HG02588 (cell line): ENCODE measurements around the gene RAD51B.
"Not testable (repeated sequence)": the region's sequence is repeated elsewhere in the genome, so short reads cannot be mapped to it uniquely, and the experiment has no call there.

Source experiments
- ATAC-seq: cut with Tn5 transposase; IDR thresholded peaks from one replicate; pipeline ENCODE4 v1.9.1; 2021; ENCODE audit warnings: mild to moderate bottlenecking, moderate library complexity; ENCODE audit not compliant: unreplicated experiment

The RAD51B gene

DNA sequence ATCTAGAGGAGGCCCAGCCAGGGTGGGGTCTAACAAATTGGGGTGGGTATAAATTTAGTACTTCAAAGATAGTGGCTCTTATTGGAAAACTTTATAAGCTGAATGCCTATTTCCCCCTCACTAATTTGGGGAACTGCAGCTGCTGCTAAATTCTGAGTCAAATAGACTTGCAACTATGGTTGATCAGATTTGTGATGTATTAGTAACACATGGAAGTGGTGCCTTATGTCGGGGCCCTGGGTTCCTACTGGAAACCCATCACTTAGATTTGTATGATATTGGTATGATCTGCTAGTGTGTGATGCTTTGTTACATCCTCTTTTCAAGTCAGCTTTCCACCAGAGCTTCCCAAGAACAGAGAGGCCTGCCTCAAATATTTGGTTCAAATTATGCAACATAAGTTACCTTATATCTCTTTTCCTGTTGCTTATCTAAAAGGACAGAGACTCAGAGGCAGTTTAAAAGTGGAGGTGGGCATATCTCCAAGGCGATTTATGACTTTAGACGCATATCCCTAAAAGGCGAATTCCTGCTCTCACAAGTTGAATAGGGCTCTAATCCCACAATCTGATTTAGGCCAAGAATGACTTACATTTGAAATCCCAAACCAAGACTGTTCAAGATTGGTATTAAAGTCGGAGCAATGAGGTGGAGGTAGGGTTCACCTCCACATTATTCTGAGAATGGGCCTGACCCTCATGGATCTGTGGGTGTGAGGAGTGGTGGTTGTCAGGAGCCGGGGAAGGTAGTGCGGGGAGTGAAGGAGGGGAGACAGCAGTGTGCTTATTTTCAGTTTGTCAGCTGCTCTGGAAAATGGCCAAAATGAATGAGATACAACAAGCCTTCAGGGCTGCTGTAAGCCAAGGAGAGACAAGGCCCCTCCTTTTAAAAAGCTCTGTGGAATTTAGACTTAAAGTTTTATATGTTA is 425.8 kb downstream of the RAD51B start:
- ATAC-seq, result no peak

GRCh38 chr14:68246074-68246785 is 426.7 kb downstream of the RAD51B start:
- ATAC-seq, result no peak

DNA sequence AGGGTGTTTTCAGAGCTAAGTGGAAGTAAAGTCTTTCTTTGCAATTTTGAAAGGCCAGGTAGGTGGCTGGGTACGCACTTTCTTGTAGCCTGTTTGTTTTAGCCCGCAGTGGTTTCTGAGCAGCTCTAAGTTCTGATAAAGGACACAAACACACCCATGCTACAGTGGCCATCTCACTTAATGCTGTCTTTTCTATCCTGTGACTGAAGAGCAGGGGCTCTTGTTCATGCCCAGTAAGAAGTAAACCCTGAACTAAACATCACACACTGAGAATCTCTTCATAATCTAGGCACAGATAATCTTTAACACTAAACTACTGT is 427.2 kb downstream of the RAD51B start:
- no peak for ATAC-seq

DNA sequence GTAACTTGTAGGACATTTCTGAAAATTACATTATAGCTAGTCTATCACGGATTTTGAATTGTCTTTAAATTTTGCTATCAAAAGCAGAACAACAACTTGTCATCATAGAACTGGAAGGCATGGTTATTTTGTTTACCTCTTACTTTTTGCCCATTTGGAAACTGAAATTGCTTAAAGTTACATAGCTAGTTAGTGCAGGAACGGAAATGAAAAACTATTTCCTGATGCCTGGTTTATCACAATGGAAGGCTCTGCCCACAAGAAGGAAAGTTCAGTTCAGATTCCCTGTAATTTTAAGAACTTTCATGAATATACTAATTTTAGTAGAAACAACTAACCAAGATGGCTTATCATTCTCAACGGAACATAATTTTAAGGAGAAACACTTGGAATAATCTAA is 427.7 kb downstream of the RAD51B start:
- no peak for ATAC-seq

- ATAC-seq, result no peak
These were observed 428.2 kb downstream of the RAD51B start for GRCh38 chr14:68247676-68248268.

- no peak for ATAC-seq
These were observed 429.1 kb downstream of the RAD51B start for GRCh38 chr14:68248481-68249255.

GRCh38 chr14:68249661-68250451 is 430.3 kb downstream of the RAD51B start:
- ATAC-seq, result no peak

DNA sequence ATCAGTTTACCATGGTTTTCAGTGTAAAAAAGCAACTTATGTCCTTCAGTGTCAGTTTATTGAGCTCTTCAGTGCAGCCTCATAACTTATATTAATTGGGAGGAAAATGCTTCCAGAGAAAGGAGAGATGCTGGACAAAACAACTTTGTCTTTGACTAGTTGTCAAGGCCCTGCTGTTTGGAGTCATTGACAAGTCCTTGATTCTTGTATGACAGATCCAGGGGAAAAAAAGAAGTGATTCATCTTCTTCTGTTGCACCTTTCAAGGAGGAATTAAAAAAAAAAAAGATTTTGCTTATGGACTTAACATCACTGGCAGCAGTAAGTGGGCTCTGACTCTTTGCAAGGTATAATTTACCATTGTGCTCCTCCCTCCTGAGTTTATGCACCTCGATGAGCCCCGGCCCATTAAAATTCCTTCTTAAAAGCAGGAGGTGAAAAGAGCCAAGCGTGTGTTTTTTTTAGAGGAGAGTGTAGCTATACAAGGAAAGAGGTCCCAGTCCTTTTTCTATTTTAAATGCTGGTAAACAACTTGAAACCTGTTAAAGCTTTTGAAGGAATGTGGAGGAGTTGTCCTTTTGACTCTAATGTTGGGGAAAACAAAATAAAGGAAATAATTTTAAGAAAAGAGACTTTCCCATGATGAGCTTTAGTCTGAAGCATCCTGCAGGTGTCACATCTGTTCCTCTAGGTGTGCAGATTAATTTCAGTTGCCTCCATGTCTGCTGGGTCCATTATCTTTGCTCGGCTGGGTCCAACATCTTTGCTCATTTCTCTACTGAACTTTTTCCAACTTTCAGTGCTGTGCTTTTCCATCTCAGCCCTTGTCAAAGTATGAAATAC is 431.6 kb downstream of the RAD51B start:
- ATAC-seq, result no peak

GRCh38 chr14:68251769-68252100 is 432.2 kb downstream of the RAD51B start:
- ATAC-seq, result no peak

- ATAC-seq, result no peak
These were observed 433.7 kb downstream of the RAD51B start for GRCh38 chr14:68253160-68253780.

DNA sequence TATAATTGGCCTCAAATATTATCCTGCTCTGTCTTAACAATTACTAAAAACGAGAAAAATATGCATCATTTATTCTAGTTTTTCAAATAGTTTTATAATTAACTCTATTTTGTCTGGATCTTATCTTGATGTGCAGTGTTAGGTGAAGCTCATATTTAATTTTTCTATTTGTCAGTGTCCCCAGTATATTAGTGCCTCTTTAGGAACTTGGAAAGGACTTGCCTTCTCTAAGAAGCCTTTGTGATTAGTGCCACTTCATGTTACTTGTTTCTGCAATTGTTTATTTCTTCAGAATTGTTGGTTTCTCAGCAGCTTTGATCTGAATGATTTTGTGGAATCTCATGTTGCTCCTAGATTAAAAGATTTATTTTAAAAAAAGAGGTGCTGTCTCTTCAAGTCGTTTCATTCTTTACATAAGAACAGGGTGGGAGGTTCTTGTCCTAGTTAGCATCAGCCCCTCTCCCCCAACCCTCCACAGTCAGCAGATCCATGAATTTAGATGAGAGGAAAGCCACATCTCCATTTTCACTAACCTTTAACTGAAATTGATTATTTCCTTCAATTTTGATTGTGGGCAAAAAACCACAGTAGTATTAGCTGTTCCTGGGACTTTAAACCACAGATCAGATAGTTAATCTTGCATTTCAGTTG is 434.4 kb downstream of the RAD51B start:
- no peak for ATAC-seq

GRCh38 chr14:68254669-68255527 is 435.3 kb downstream of the RAD51B start:
- ATAC-seq, result no peak

DNA sequence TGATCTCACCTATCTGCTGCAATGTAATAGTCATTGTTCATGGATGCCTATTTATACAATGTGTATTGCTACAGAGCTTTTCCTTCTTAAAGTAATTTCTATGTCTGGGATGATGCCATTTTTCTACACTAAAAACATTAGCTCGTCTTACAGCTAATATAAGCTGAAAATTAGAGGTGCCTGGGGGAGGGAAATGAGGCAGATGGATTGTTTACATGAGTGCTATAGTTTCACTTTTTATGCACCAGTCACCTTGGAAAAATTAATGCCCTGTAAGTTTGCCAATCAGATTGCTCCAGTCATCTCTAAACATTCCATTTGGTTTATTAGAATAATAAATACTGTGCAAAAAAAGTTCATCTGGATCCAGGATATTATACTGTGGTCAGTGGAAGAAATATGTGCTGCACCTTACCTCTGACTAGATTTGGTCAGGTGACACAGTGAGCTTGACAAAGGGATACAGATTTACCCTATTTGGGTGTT is 436.2 kb downstream of the RAD51B start:
- ATAC-seq, result no peak

DNA sequence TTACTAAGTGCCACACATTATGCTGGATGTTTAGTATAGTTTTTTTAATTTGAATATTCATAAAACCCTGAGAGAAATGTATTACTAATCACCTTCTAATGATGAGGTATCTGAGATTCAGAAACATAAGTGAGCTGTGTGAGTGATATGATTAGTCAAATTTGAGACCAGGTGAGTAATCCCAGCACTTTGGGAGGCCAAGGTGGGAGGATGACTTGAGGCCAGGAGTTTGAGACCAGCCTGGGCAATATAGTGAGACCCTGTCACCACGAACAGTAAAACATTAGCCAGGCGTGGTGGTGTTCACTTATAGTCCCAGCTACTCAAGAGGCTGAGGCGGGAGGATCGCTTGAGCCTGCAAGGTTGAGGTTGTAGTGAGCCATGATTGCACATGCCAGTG is 438.4 kb downstream of the RAD51B start:
- no peak for ATAC-seq

DNA sequence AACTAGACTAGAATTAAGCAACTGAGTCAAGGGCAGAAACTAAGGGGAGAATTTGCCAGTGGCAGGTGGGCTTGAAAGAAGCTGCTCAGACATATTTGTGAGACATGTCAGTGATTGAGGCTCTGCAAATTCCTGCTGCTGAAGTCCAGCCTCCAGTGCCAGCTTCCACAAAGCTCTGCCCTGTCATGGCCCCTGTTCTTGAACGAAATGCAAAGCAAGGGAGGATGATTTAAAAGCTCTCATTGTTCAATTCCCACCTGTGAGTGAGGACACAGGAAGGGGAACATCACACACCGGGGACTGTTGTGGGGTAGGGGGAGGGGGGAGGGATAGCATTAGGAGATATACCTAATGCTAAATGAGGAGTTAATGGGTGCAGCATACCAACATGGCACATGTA is 439.4 kb downstream of the RAD51B start:
- ATAC-seq, result not testable (repeated sequence)

GRCh38 chr14:68260121-68260520 is 440.5 kb downstream of the RAD51B start:
- ATAC-seq, result no peak

DNA sequence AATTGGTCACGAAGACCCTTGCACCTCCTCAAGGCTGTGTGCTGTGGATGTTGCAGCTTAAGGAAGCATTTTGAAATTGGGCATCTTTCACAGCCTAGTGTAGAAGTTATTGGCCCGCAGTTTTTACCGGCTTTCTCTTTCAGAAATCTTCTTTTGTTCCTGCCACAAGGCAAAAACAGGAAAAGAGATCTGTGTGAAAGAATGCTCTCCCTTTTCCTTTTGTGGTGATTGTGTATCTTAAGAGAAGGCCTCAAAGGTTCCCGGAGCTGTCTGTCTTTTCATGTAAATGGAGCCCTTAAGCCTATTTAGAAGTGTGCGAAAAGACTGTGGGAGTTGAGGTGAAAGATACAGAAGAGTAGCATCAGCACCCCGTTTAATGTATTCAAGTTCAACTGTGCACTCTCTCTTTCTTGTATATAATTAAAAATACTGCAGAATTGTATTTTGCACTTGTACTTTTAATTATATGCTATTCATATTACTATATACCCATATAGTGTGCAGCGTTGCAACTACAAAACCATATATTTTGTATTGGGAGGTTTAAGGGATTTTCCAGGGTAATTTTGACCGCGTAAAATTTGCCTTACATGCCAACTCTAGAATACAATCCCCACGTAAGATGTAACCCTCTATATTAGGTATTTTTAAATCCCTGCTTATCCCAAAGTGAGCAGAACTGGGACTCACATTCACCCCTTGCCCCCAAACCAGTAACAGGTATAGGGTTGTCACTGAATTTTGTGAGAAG is 441.7 kb downstream of the RAD51B start:
- ATAC-seq, result no peak
